Activated B cell treated with CpG ODN at 0.5 μM for 24 hours (primary cell): Measurements from ENCODE around the gene EBF4. TPM values are rescaled to one million over a fixed set of nuclear protein-coding genes. Genes with fewer than 3 reads are reported as not detected.

Experiments used
- ATAC-seq: fragments of 200-7000 bp; cut with Tn5 transposase; one replicate; pipeline ENCODE4 v1.10.0; 2021; ENCODE audit warnings: low read depth, mild to moderate bottlenecking, moderate library complexity
- CTCF ChIA-PET: fragments of 350-600 bp; sonication (Branson Sonifier 250); formaldehyde crosslinking; loops from one replicate; lab custom pipeline; 2021; ENCODE audit warnings: antibody characterized with exemption; lab: Charles Lee
- POLR2A ChIA-PET: fragments of 350-600 bp; sonication (Branson Sonifier 250); formaldehyde crosslinking; loops from one replicate; lab custom pipeline; 2021; ENCODE audit warnings: antibody characterized with exemption; lab: Charles Lee
- DNase-seq: peaks from one replicate; pipeline ENCODE4 v3.0.0; 2022
- H3K27ac Mint-ChIP-seq: one replicate; pipeline ENCODE4 v1.8.0; 2020; ENCODE audit warnings: mixed read lengths
- H3K27me3 Mint-ChIP-seq: one replicate; pipeline ENCODE4 v1.8.0; 2021; ENCODE audit warnings: mixed read lengths
- H3K36me3 Mint-ChIP-seq: one replicate; pipeline ENCODE4 v1.8.0; 2021; ENCODE audit warnings: low read depth, mixed read lengths
- H3K4me1 Mint-ChIP-seq: one replicate; pipeline ENCODE4 v1.8.0; 2021; ENCODE audit warnings: mixed read lengths
- H3K4me3 Mint-ChIP-seq: one replicate; pipeline ENCODE4 v1.8.0; 2020; ENCODE audit warnings: mild to moderate bottlenecking, mixed read lengths
- H3K9me3 Mint-ChIP-seq: one replicate; pipeline ENCODE4 v1.8.0; 2020; ENCODE audit warnings: mixed read lengths
- CTCF ChIP-seq: fragments of 200-600 bp; IDR thresholded peaks from one replicate; pipeline ENCODE4 v1.8.0; 2022; ENCODE audit warnings: antibody characterized with exemption, mild to moderate bottlenecking
- intact Hi-C: fragments of 100-400 bp; cut with micrococcal nuclease; formaldehyde crosslinking; loops from one replicate; pipeline ENCODE4 v1.15.1; 2024
- total RNA-seq: library from RNA; stranded (reverse); gene quantifications from 2 replicates; pipeline ENCODE4 v1.2.3, GENCODE V29; 2022

The EBF4 gene
- total RNA-seq, 1 donor from 2014 or later: 2.4 TPM

- TF ChIP-seq CTCF: no peak
- Mint-ChIP-seq H3K36me3 (no peaks in the 10 kb centered on the region), H3K4me1 (no peaks in the 10 kb centered on the region), H3K4me3 (no peak overlapping the region), H3K27ac (no peak overlapping the region), H3K9me3 (no peaks in the 10 kb centered on the region), H3K27me3 (peaks cover 28% of the 10 kb centered on the region)
- intact Hi-C loops: no loop called here
- no peak for ATAC-seq
- ChIA-PET POLR2A (no interaction called here), CTCF (no interaction called here)
- no peak for DNase-seq
Observed at GRCh38 chr20:2778602-2779321, 86.2 kb downstream of the EBF4 start.

GRCh38 chr20:2780948-2781347 lies 88.4 kb downstream of the EBF4 start:
- intact Hi-C loops: no loop called here
- Mint-ChIP-seq H3K9me3 (peaks cover 2% of the 10 kb centered on the region), H3K4me3 (no peak overlapping the region), H3K27ac (no peak overlapping the region), H3K36me3 (no peaks in the 10 kb centered on the region), H3K4me1 (no peaks in the 10 kb centered on the region), H3K27me3 (peaks cover 30% of the 10 kb centered on the region)
- ATAC-seq (no peak), DNase-seq (no peak)
- ChIA-PET POLR2A (interaction anchor here (0.6 kb wide), 1 partner anchor 9 kb away, joined by 3 read pairs; no protein-coding TSS in a partner anchor), CTCF (no interaction called here)
- no peak for TF ChIP-seq CTCF

GRCh38 chr20:2783908-2784566 lies 91.5 kb downstream of the EBF4 start:
- no peak overlapping the region for H3K4me3 Mint-ChIP-seq
- ChIA-PET POLR2A (no interaction called here), CTCF (no interaction called here)
- ATAC-seq (no peak), DNase-seq (no peak)
- H3K4me1 Mint-ChIP-seq: no peaks in the 10 kb centered on the region
- peaks cover 5% of the 10 kb centered on the region for H3K9me3 Mint-ChIP-seq
- H3K36me3 Mint-ChIP-seq: no peaks in the 10 kb centered on the region
- no peak for TF ChIP-seq CTCF
- peaks cover 21% of the 10 kb centered on the region for H3K27me3 Mint-ChIP-seq
- intact Hi-C loops: no loop called here
- H3K27ac Mint-ChIP-seq: no peak overlapping the region

- H3K27ac Mint-ChIP-seq: no peak overlapping the region
- POLR2A ChIA-PET: no interaction called here
- no peaks in the 10 kb centered on the region for H3K9me3 Mint-ChIP-seq
- intact Hi-C loops: no loop called here
- DNase-seq: no peak
- no peak overlapping the region for H3K4me3 Mint-ChIP-seq
- peaks cover 2% of the 10 kb centered on the region for H3K4me1 Mint-ChIP-seq
- CTCF ChIA-PET: no interaction called here
- ATAC-seq: no peak
- H3K36me3 Mint-ChIP-seq: no peaks in the 10 kb centered on the region
- H3K27me3 Mint-ChIP-seq: peaks cover 20% of the 10 kb centered on the region
- no peak for TF ChIP-seq CTCF
Observed at GRCh38 chr20:2793471-2793870, 100.9 kb downstream of the EBF4 start.

GRCh38 chr20:2794202-2794748 lies 101.7 kb downstream of the EBF4 start:
- peaks cover 27% of the 10 kb centered on the region for H3K27me3 Mint-ChIP-seq
- ChIA-PET CTCF (interaction anchor here (0.5 kb wide), 2 partner anchors 301 to 1767 kb away, joined by 3 read pairs; no protein-coding TSS in a partner anchor), POLR2A (no interaction called here)
- H3K27ac Mint-ChIP-seq: no peak overlapping the region
- no peaks in the 10 kb centered on the region for H3K36me3 Mint-ChIP-seq
- H3K9me3 Mint-ChIP-seq: no peaks in the 10 kb centered on the region
- H3K4me3 Mint-ChIP-seq: no peak overlapping the region
- intact Hi-C loops: no loop called here
- ATAC-seq: no peak
- no peak for DNase-seq
- no peak for TF ChIP-seq CTCF
- H3K4me1 Mint-ChIP-seq: peaks cover 10% of the 10 kb centered on the region
